GM19468 (cell line): ENCODE data around the gene RIN3.
A peak's percentile ranks its signal among the peaks of the same experiment; 100 is the strongest.
"Not testable (repeated sequence)": the region's sequence is repeated elsewhere in the genome, so short reads cannot be mapped to it uniquely, and the experiment has no call there.

ENCODE experiments used
- ATAC-seq: cut with Tn5 transposase; IDR thresholded peaks from one replicate; pipeline ENCODE4 v1.9.1; 2021; ENCODE audit warnings: mild to moderate bottlenecking, moderate library complexity, moderate number of reproducible peaks; ENCODE audit not compliant: unreplicated experiment; ENCODE audit errors: extremely low read depth

RIN3 gene

GRCh38 chr14:92523752-92524151, 10.2 kb downstream of the RIN3 start:
- ATAC-seq: no peak

- no peak for ATAC-seq
These were observed 11.1 kb downstream of the RIN3 start for GRCh38 chr14:92524602-92525185.

- ATAC-seq: no peak
These were observed 11.9 kb downstream of the RIN3 start for GRCh38 chr14:92525322-92526095.

GRCh38 chr14:92527721-92528120, 14.1 kb downstream of the RIN3 start:
- no peak for ATAC-seq

GRCh38 chr14:92528486-92529100, 15.0 kb downstream of the RIN3 start:
- ATAC-seq: no peak

GRCh38 chr14:92529903-92530302, 16.3 kb downstream of the RIN3 start:
- no peak for ATAC-seq

- ATAC-seq: peak; percentile 59
These were observed 17.7 kb downstream of the RIN3 start for GRCh38 chr14:92531106-92531873.

GRCh38 chr14:92532490-92533163, 19.0 kb downstream of the RIN3 start:
- no peak for ATAC-seq

- ATAC-seq: no peak
These were observed 21.5 kb downstream of the RIN3 start for GRCh38 chr14:92534932-92535643.

- not testable (repeated sequence) for ATAC-seq
These were observed 22.6 kb downstream of the RIN3 start for GRCh38 chr14:92536231-92536630.

- ATAC-seq: peak; percentile 82
These were observed 24.9 kb downstream of the RIN3 start for GRCh38 chr14:92538412-92538985.

- ATAC-seq: no peak
These were observed 25.8 kb downstream of the RIN3 start for GRCh38 chr14:92539419-92539818.

- ATAC-seq: no peak
These were observed 26.3 kb downstream of the RIN3 start for GRCh38 chr14:92539875-92540274.

GRCh38 chr14:92540472-92541048, 27.0 kb downstream of the RIN3 start:
- no peak for ATAC-seq

- no peak for ATAC-seq
These were observed 29.4 kb downstream of the RIN3 start for GRCh38 chr14:92542766-92543554.

- no peak for ATAC-seq
These were observed 30.6 kb downstream of the RIN3 start for GRCh38 chr14:92544051-92544720.

- ATAC-seq: no peak
These were observed 32.9 kb downstream of the RIN3 start for GRCh38 chr14:92546347-92547053.
